Upper lobe of right lung (tissue), 1 donor: ENCODE measurements around the gene CCAR1. TPM values are rescaled to one million over a fixed set of nuclear protein-coding genes. Genes with fewer than 3 reads are reported as not detected.

Experiments used
- ATAC-seq: fragments of 200-7000 bp; cut with Tn5 transposase; one replicate; pipeline ENCODE4 v1.9.1; 2020; ENCODE audit warnings: mild to moderate bottlenecking, moderate library complexity
- DNase-seq: peaks from one replicate; pipeline ENCODE4 v3.0.0-alpha.2; 2020
- H3K27ac ChIP-seq: fragments of 200-600 bp; one replicate; pipeline ENCODE4 v1.8.0; 2022
- H3K27me3 ChIP-seq: fragments of 200-600 bp; one replicate; pipeline ENCODE4 v1.8.0; 2022; ENCODE audit warnings: mild to moderate bottlenecking
- H3K36me3 ChIP-seq: fragments of 200-600 bp; one replicate; pipeline ENCODE4 v1.8.0; 2022
- H3K4me1 ChIP-seq: fragments of 200-600 bp; one replicate; pipeline ENCODE4 v1.8.0; 2022
- H3K4me3 ChIP-seq: fragments of 200-600 bp; one replicate; pipeline ENCODE4 v1.8.0; 2022; ENCODE audit warnings: mild to moderate bottlenecking
- H3K9me3 ChIP-seq: fragments of 200-600 bp; one replicate; pipeline ENCODE4 v1.8.0; 2022
- CTCF ChIP-seq: fragments of 200-600 bp; IDR thresholded peaks from one replicate; pipeline ENCODE4 v1.8.0; 2022; ENCODE audit warnings: antibody characterized with exemption
- intact Hi-C: fragments of 100-400 bp; cut with DNase I; formaldehyde crosslinking; loops from one replicate; pipeline ENCODE4 v1.11.0; 2022
- total RNA-seq: library from RNA; stranded (reverse); fragmentation: NEBNext Ultra II Directional; extraction: Animal tissue kit (Norgen Biotek cat#: 25700); gene quantifications from one replicate; pipeline ENCODE4 v1.2.1, GENCODE V29; 2021
- donor health status: DM: no; HTN: yes; CAD: no; lungs with severe emphysema.

The CCAR1 gene
- total RNA-seq, 1 donor from 2014 or later = 45.8 TPM

GRCh38 chr10:68828833-68829232 lies 107.8 kb downstream of the CCAR1 start:
- intact Hi-C loops = no loop called here
- no peak for ATAC-seq

GRCh38 chr10:68829521-68829920 lies 108.5 kb downstream of the CCAR1 start:
- H3K27ac ChIP-seq = no peak overlapping the region
- no peaks in the 10 kb centered on the region for H3K9me3 ChIP-seq
- H3K36me3 ChIP-seq = no peaks in the 10 kb centered on the region
- ATAC-seq (no peak), DNase-seq (no peak)
- no peak overlapping the region for H3K4me3 ChIP-seq
- TF ChIP-seq CTCF = no peak
- intact Hi-C loops = no loop called here
- H3K4me1 ChIP-seq = peaks cover 6% of the 10 kb centered on the region
- H3K27me3 ChIP-seq = no peaks in the 10 kb centered on the region

More at GRCh38 chr10:68828833-68829232, 107.8 kb downstream of the CCAR1 start:
- no peak for DNase-seq
- Histone ChIP-seq H3K27me3 (no peaks in the 10 kb centered on the region), H3K4me1 (peaks cover 6% of the 10 kb centered on the region), H3K27ac (no peak overlapping the region), H3K36me3 (no peaks in the 10 kb centered on the region), H3K9me3 (no peaks in the 10 kb centered on the region), H3K4me3 (no peak overlapping the region)
- no peak for TF ChIP-seq CTCF

GRCh38 chr10:68829952-68830351 lies 108.9 kb downstream of the CCAR1 start:
- no peaks in the 10 kb centered on the region for H3K27me3 ChIP-seq
- intact Hi-C loops = no loop called here
- H3K4me1 ChIP-seq = peaks cover 6% of the 10 kb centered on the region
- no peak for ATAC-seq
- no peak for DNase-seq
- no peak for TF ChIP-seq CTCF
- no peaks in the 10 kb centered on the region for H3K36me3 ChIP-seq
- no peaks in the 10 kb centered on the region for H3K9me3 ChIP-seq
- H3K27ac ChIP-seq = no peak overlapping the region
- H3K4me3 ChIP-seq = no peak overlapping the region

GRCh38 chr10:68831961-68832455 lies 111.0 kb downstream of the CCAR1 start:
- no peak overlapping the region for H3K27ac ChIP-seq
- no peak overlapping the region for H3K4me3 ChIP-seq
- no peak for ATAC-seq
- H3K27me3 ChIP-seq = no peaks in the 10 kb centered on the region
- H3K9me3 ChIP-seq = no peaks in the 10 kb centered on the region
- no peak for DNase-seq
- intact Hi-C loops = no loop called here
- H3K4me1 ChIP-seq = peaks cover under 1% of the 10 kb centered on the region
- no peak for TF ChIP-seq CTCF
- H3K36me3 ChIP-seq = no peaks in the 10 kb centered on the region

GRCh38 chr10:68832601-68833000 lies 111.6 kb downstream of the CCAR1 start:
- Histone ChIP-seq H3K4me1 (no peaks in the 10 kb centered on the region), H3K27ac (no peak overlapping the region), H3K27me3 (no peaks in the 10 kb centered on the region), H3K9me3 (no peaks in the 10 kb centered on the region), H3K4me3 (no peak overlapping the region), H3K36me3 (no peaks in the 10 kb centered on the region)
- intact Hi-C loops = no loop called here
- DNase-seq (no peak), ATAC-seq (no peak)
- TF ChIP-seq CTCF = no peak
